Esophagus muscularis mucosa (tissue), 4 donors: ENCODE data around the gene DOCK2. TPM values are rescaled to one million over a fixed set of nuclear protein-coding genes. Genes with fewer than 3 reads are reported as not detected.

Source experiments
- DNase-seq: peaks from one replicate; pipeline ENCODE4 v3.0.0-alpha.2; 2017; ENCODE audit errors: extremely low spot score
- H3K27ac ChIP-seq, 4 donors: fragments of 200-600 bp; sonication (generic); replicated peaks in 1 of 4; 1 replicate in 3 of 4; 2 replicates in 1 of 4; pipeline ENCODE4 v1.5.1; 2016 to 2019; ENCODE audit warnings: mild to moderate bottlenecking in 1 of 4
- H3K27me3 ChIP-seq, 4 donors: fragments of 200-600 bp; sonication (generic); one replicate each; pipeline versions ENCODE4 v1.5.1 to v1.6.0; 2016 to 2019
- H3K36me3 ChIP-seq, 4 donors: fragments of 200-600 bp; sonication (generic); one replicate each; pipeline ENCODE4 v1.5.1; 2016 to 2019
- H3K4me1 ChIP-seq, 4 donors: fragments of 200-600 bp; sonication (generic); one replicate each; pipeline ENCODE4 v1.5.1; 2016 to 2019
- H3K4me3 ChIP-seq, 4 donors: fragments of 200-600 bp; sonication (generic); 1 replicate in 2 of 4; 2 replicates in 2 of 4; pipeline ENCODE4 v1.5.1; 2016 to 2019; ENCODE audit warnings: mild to moderate bottlenecking in 4 of 4, moderate library complexity in 1 of 4
- H3K9me3 ChIP-seq, 4 donors: fragments of 200-600 bp; sonication (generic); 1 replicate in 3 of 4; 2 replicates in 1 of 4; pipeline ENCODE4 v1.5.1; 2016 to 2019
- EP300 ChIP-seq: sonication (generic); formaldehyde crosslinking; IDR thresholded peaks from one replicate; pipeline ENCODE4 v1.6.1; 2017; ENCODE audit warnings: antibody characterized with exemption
- POLR2A ChIP-seq: fragments of 450-650 bp; IDR thresholded peaks from one replicate; pipeline ENCODE4 v1.6.1; 2017; ENCODE audit warnings: antibody characterized with exemption, moderate library complexity, mild to moderate bottlenecking, low read depth
- POLR2AphosphoS5 ChIP-seq, 2 donors: sonication (generic); formaldehyde crosslinking; IDR thresholded peaks; one replicate each; pipeline ENCODE4 v1.6.1; 2017; ENCODE audit warnings: antibody characterized with exemption in 2 of 2
- WGBS: methylation state at CpG from one replicate; pipeline ENCODE4 v1.1.5; 2018; 5-methylcytosine and 5-hydroxymethylcytosine counted together
- intact Hi-C: fragments of 100-400 bp; cut with DNase I; formaldehyde crosslinking; loops from one replicate; pipeline ENCODE4 v1.15.1; 2023
- total RNA-seq, 4 donors: library from RNA; depleted of rRNA; stranded (reverse); fragments of >200 nt; gene quantifications; one replicate each; pipeline versions ENCODE4 v1.1.0 to v1.2.1, GENCODE V29; 2016
- TF ChIP-seq, protein P1 (sequence below), 3 experiments: fragments of 200-600 bp in 2 of 3; fragments of 450-650 bp in 1 of 3; sonication (generic) in 2 of 3; IDR thresholded peaks; one replicate each; pipeline ENCODE4 v1.5.1; 2017 to 2019; ENCODE audit warnings: antibody characterized with exemption in 3 of 3, mild to moderate bottlenecking in 2 of 3, moderate library complexity in 1 of 3

The DOCK2 gene
- total RNA-seq, 4 donors from 2014 or later: 9.2 to 18.3 (median 13.7) TPM

DNA sequence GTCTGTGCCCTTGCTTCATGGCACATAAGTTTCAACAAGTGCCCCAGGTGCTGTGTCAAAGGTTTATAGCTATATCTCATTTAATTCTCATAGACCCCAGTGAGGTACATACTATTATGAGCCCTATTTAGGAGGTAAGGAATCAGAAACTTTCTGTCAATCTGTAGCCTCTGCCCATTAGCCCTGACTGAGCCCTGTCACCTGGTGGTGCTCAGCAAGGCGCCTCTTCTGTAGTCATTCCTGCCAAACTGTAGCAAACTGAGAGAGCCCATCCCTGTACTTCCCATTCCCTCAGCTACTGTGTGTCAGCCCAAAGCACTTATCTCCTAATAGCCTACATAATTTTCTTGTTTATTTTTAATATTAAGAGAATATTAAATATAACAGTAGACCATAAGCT lies 422.1 kb downstream of the DOCK2 start:
- DNase-seq: no peak
- peaks cover 0 to 12% (median 0%) of the 10 kb centered on the region in 4 donors for H3K9me3 ChIP-seq
- no peak overlapping the region for H3K27ac ChIP-seq
- no peak for TF ChIP-seq POLR2A
- no peak for TF ChIP-seq EP300
- TF ChIP-seq, protein P1, sequence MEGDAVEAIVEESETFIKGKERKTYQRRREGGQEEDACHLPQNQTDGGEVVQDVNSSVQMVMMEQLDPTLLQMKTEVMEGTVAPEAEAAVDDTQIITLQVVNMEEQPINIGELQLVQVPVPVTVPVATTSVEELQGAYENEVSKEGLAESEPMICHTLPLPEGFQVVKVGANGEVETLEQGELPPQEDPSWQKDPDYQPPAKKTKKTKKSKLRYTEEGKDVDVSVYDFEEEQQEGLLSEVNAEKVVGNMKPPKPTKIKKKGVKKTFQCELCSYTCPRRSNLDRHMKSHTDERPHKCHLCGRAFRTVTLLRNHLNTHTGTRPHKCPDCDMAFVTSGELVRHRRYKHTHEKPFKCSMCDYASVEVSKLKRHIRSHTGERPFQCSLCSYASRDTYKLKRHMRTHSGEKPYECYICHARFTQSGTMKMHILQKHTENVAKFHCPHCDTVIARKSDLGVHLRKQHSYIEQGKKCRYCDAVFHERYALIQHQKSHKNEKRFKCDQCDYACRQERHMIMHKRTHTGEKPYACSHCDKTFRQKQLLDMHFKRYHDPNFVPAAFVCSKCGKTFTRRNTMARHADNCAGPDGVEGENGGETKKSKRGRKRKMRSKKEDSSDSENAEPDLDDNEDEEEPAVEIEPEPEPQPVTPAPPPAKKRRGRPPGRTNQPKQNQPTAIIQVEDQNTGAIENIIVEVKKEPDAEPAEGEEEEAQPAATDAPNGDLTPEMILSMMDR (IDR thresholded peaks at IDR 0.05): no peak
- no peak for TF ChIP-seq POLR2AphosphoS5 (IDR thresholded peaks at IDR 0.05)
- H3K4me3 ChIP-seq: no peak overlapping the region
- intact Hi-C loops: no loop called here
- WGBS: 50% methylated on average over 1 of the region's 1 CpG
- no peaks in the 10 kb centered on the region for H3K36me3 ChIP-seq
- H3K4me1 ChIP-seq: no peaks in the 10 kb centered on the region
- no peaks in the 10 kb centered on the region for H3K27me3 ChIP-seq

DNA sequence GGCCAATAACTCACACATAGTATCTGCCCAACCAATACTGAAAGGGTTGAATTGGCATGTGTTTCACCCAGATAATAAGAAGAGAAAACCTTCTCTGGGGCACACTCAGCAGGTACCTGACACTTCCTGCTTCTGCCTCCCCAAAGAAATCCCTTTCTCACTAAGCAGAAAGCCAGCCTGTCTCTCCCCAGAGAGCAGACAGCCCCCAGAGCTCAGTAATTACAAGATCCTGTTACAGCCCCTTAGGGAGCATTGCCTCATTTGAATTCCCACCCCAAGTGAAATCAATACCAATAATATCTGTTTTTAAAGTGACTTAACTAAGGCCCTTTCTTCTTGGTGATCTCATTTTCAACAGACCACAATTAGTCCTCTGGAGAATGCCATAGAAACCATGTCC lies 430.1 kb downstream of the DOCK2 start:
- Histone ChIP-seq H3K36me3 (no peaks in the 10 kb centered on the region), H3K4me3 (no peak overlapping the region), H3K9me3 (peaks cover 0 to 7% (median 0%) of the 10 kb centered on the region in 4 donors), H3K4me1 (no peaks in the 10 kb centered on the region), H3K27ac (no peak overlapping the region), H3K27me3 (peaks cover 0 to 10% (median 0%) of the 10 kb centered on the region in 4 donors)
- no peak for DNase-seq
- intact Hi-C loops: no loop called here
- TF ChIP-seq POLR2AphosphoS5 (IDR thresholded peaks at IDR 0.05) (no peak), POLR2A (no peak), EP300 (no peak)
- TF ChIP-seq, protein P1 (IDR thresholded peaks at IDR 0.05): no peak

DNA sequence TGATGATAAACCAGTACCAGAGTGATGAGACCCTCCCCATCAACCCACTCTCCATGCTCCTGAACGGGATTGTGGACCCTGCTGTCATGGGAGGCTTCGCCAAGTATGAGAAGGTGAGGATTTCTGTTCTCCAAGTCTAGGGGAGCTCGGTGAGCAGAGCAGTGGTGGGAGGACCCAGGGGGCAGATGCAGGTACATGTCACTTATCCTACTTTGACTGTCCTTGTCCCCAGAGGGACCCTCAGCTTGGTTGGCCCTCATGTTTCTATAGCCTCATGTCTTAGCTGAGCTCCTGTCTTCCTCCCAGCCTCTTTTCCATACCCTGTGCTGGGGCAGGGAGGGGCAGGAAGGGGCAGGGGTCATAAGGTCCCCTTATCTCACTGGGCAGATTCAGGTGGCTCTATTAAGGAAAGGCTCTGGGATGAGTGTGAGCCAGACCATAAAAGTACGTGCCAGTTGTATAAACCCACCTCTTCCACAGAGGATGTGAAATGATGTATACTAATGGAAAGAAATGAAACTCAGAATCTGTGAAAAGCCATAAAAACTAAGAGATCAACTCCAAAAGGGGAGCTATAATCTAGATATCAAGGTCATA lies 430.6 kb downstream of the DOCK2 start:
- 63% methylated on average over 4 of the region's 4 CpGs for WGBS
- intact Hi-C loops: no loop called here

DNA sequence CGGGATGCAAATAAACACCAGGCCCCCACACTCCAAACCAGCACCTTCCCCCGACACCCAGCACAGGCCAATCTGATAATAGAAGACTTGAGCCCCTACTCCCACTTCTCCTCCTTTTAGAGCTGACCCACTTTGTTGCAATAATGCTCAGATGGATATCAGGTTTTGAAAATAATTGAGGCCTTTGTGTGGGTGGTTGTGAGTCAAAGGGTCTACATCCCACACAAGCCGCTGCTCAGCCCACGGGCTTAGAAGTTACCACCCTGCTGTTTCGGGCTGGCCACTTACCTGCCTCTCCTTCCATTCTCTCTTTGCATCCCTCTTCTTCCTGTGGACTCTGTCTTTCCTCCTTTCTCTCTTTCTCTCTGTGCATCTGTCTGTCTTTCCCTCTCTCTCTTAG lies 432.4 kb downstream of the DOCK2 start:
- no peak for DNase-seq
- WGBS: 71% methylated on average over 5 of the region's 5 CpGs
- Histone ChIP-seq H3K4me3 (no peak overlapping the region), H3K9me3 (peaks cover 0 to under 1% (median 0%) of the 10 kb centered on the region in 4 donors), H3K27me3 (peaks cover 0 to 10% (median 0%) of the 10 kb centered on the region in 4 donors), H3K36me3 (no peaks in the 10 kb centered on the region), H3K27ac (no peak overlapping the region), H3K4me1 (no peaks in the 10 kb centered on the region)
- intact Hi-C loops: no loop called here
- TF ChIP-seq EP300: no peak
- TF ChIP-seq, protein P1 (IDR thresholded peaks at IDR 0.05): no peak
- TF ChIP-seq POLR2AphosphoS5 (IDR thresholded peaks at IDR 0.05): no peak
- TF ChIP-seq POLR2A: no peak

More for the DNA sequence above, 430.6 kb downstream of the DOCK2 start:
- H3K36me3 ChIP-seq: no peaks in the 10 kb centered on the region
- H3K4me3 ChIP-seq: no peak overlapping the region
- DNase-seq: no peak
- peaks cover 0 to 7% (median 0%) of the 10 kb centered on the region in 4 donors for H3K9me3 ChIP-seq
- H3K27me3 ChIP-seq: peaks cover 0 to 10% (median 0%) of the 10 kb centered on the region in 4 donors
- H3K4me1 ChIP-seq: no peaks in the 10 kb centered on the region
- TF ChIP-seq EP300: no peak
- H3K27ac ChIP-seq: no peak overlapping the region

DNA sequence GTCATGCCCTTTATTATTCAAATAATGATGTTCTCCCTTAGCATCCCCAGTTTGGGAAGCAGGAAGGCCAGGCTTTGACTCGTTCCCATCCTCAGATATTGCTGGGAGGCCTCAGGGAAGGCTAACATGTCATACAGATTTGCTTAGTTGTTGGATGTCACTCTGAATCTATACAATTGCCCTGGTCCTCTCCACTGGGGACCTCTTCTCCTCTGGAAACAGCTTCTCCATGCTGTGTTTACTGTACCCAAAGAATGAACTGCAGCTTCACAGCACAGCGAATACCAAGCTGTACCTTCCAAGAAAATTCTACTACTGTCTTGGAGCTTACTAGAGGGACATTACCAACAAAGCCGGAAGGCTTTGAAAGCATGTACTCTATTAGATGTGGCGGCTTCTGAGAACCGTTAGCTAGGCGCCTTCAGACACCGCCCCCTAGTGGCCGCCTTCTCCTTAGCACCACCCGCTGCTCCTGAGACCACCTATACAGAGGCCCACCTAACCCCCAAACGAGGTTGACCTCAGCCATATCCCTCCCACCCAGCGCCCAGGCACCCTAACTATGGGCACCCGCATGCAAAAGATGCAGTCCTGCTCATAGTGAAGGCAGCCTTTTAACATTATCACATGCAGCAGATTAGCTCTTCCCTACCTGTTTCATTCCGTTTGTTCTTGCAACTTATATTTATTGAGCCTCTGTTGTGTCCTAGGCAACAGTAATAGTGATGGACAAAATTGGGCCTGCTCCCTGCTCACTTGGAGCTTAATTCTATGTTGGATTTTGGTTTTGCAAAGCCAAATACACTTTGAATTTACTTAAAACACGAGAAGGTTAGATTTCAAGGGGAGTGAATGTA lies 433.7 kb downstream of the DOCK2 start:
- TF ChIP-seq, protein P1 (IDR thresholded peaks at IDR 0.05): peak in 2 of 3 experiments; percentile 51 to 58
- TF ChIP-seq POLR2A (no peak), EP300 (no peak), POLR2AphosphoS5 (IDR thresholded peaks at IDR 0.05) (no peak)
- 49% methylated on average over 13 of the region's 14 CpGs for WGBS
- Histone ChIP-seq H3K4me3 (no peak overlapping the region), H3K27ac (no peak overlapping the region), H3K36me3 (no peaks in the 10 kb centered on the region), H3K4me1 (no peaks in the 10 kb centered on the region), H3K9me3 (no peaks in the 10 kb centered on the region), H3K27me3 (peaks cover 0 to 13% (median 0%) of the 10 kb centered on the region in 4 donors)
- no peak for DNase-seq
- intact Hi-C loops: no loop called here
